ENCODE results near the gene HECTD1. TPM values are rescaled to one million over a fixed set of nuclear protein-coding genes. Genes with fewer than 3 reads are reported as not detected.
A peak's percentile ranks its signal among the peaks of the same experiment; 100 is the strongest.

Gene HECTD1
- total RNA-seq, 1 experiment from 2014 or later = 160 TPM

- no TSS peak for BruUV-seq (replicated peaks)
- Histone ChIP-seq H3K36me3 (ENCODE audit: control insufficient read depth in 1 of 2, insufficient read depth in 2 of 2, low read length in 2 of 2) (no peaks in the 10 kb centered on the region), H3K9ac (ENCODE audit: low read length) (no peak overlapping the region), H4K20me1 (ENCODE audit: insufficient read depth) (no peaks in the 10 kb centered on the region), H3K9me3 (ENCODE audit: control insufficient read depth in 1 of 2, insufficient read depth in 1 of 2, low read depth in 1 of 2, low read length in 2 of 2) (no peaks in the 10 kb centered on the region), H3K4me1 (ENCODE audit: control insufficient read depth in 1 of 2, insufficient read depth in 2 of 2, low read length in 2 of 2) (peaks cover 23 to 29% of the 10 kb centered on the region in 2 experiments), H3K27ac (ENCODE audit: low read depth, low read length) (peak overlapping the region; percentile 32; the same call in 1 of the 2 replicates), H3K9me2 (ENCODE audit: insufficient read depth) (no peaks in the 10 kb centered on the region), H3K79me2 (ENCODE audit: insufficient read depth, low read length) (no peaks in the 10 kb centered on the region), H3K4me2 (ENCODE audit: low read length) (peak overlapping the region; percentile 8; the same call in 1 of the 2 replicates), H3K4me3 (replicated peaks in 1 of 2; ENCODE audit: low read depth in 1 of 2, low read length in 2 of 2) (no peak overlapping the region), H3K27me3 (ENCODE audit: insufficient read depth, low read length) (no peaks in the 10 kb centered on the region), H2AFZ (ENCODE audit: low read depth, low read length, poor library complexity, severe bottlenecking) (no peak overlapping the region)
- intact Hi-C loops (cut with micrococcal nuclease) = no loop called here
- ChIA-PET POLR2A (interaction anchor here (1.3 to 1.9 kb wide), 2 partner anchors 28 to 33 kb away, joined by 3 to 4 read pairs; partner anchors contain the start of gene STRN3), RAD21 (ENCODE audit: low non-redundant PET in 1 of 2, low total read pairs in 2 of 2, uncharacterized antibody in 2 of 2, unreplicated experiment in 2 of 2) (no interaction called here), CTCF (interaction anchor here (0.9 kb wide), 1 partner anchor 23 kb away, joined by 3 read pairs; no protein-coding TSS in a partner anchor)
- DNase-seq (ENCODE audit: low read depth, low spot score) = no peak
- ATAC-seq = no peak
- TF ChIP-seq MAX (IDR thresholded peaks at IDR 0.05) (no peak), CEBPB (IDR thresholded peaks at IDR 0.05; ENCODE audit: low read depth) (peak; percentile 72)
- TF ChIP-seq, protein P1, sequence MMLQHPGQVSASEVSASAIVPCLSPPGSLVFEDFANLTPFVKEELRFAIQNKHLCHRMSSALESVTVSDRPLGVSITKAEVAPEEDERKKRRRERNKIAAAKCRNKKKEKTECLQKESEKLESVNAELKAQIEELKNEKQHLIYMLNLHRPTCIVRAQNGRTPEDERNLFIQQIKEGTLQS (IDR thresholded peaks at IDR 0.05) = no peak
These were observed 148.3 kb downstream of the HECTD1 start for GRCh38 chr14:31059152-31059924.

- Histone ChIP-seq H3K9me2 (ENCODE audit: insufficient read depth) (no peaks in the 10 kb centered on the region), H3K4me2 (ENCODE audit: low read length) (no peak overlapping the region), H3K36me3 (ENCODE audit: control insufficient read depth in 1 of 2, insufficient read depth in 2 of 2, low read length in 2 of 2) (no peaks in the 10 kb centered on the region), H3K4me3 (replicated peaks in 1 of 2; ENCODE audit: low read depth in 1 of 2, low read length in 2 of 2) (no peak overlapping the region), H4K20me1 (ENCODE audit: insufficient read depth) (no peaks in the 10 kb centered on the region), H3K9ac (ENCODE audit: low read length) (no peak overlapping the region), H3K27me3 (ENCODE audit: insufficient read depth, low read length) (no peaks in the 10 kb centered on the region), H3K79me2 (ENCODE audit: insufficient read depth, low read length) (no peaks in the 10 kb centered on the region), H3K4me1 (ENCODE audit: control insufficient read depth in 1 of 2, insufficient read depth in 2 of 2, low read length in 2 of 2) (peaks cover 33 to 43% of the 10 kb centered on the region in 2 experiments), H3K9me3 (ENCODE audit: control insufficient read depth in 1 of 2, insufficient read depth in 1 of 2, low read depth in 1 of 2, low read length in 2 of 2) (no peaks in the 10 kb centered on the region), H3K27ac (ENCODE audit: low read depth, low read length) (no peak overlapping the region), H2AFZ (ENCODE audit: low read depth, low read length, poor library complexity, severe bottlenecking) (no peak overlapping the region)
- CTCF ChIA-PET = no interaction called here
- ATAC-seq = no peak
- BruUV-seq (replicated peaks) = no TSS peak
- no peak for DNase-seq (ENCODE audit: low read depth, low spot score)
- TF ChIP-seq ELF1 (IDR thresholded peaks at IDR 0.05; ENCODE audit: borderline replicate concordance, low read depth) = no peak
- TF ChIP-seq YY1 (IDR thresholded peaks at IDR 0.05; ENCODE audit: extremely low read depth, insufficient replicate concordance, low read depth, low read length) = no peak
- TF ChIP-seq POLR2A (IDR thresholded peaks at IDR 0.05; ENCODE audit: borderline replicate concordance, extremely low read depth, insufficient read depth, insufficient read length) = no peak
- TF ChIP-seq ZBTB33 (IDR thresholded peaks at IDR 0.05; ENCODE audit: extremely low read depth, insufficient replicate concordance, low read length) = no peak
- TF ChIP-seq SIN3A (IDR thresholded peaks at IDR 0.05; ENCODE audit: low read depth) = no peak
- no peak for TF ChIP-seq FOSL1 (IDR thresholded peaks at IDR 0.05; ENCODE audit: low read depth)
- no peak for TF ChIP-seq EZH2 (IDR thresholded peaks at IDR 0.05)
- no peak for TF ChIP-seq MAX (IDR thresholded peaks at IDR 0.05)
- no peak for TF ChIP-seq CBX3 (IDR thresholded peaks at IDR 0.05; ENCODE audit: low read depth)
- no peak for TF ChIP-seq ZNF274 (IDR thresholded peaks at IDR 0.05; ENCODE audit: low read depth, low read length)
- no peak for TF ChIP-seq POLR2AphosphoS5 (IDR thresholded peaks at IDR 0.05; ENCODE audit: low read depth, low read length)
- TF ChIP-seq SP1 (IDR thresholded peaks at IDR 0.05; ENCODE audit: low read depth) = no peak
- TF ChIP-seq SRF (IDR thresholded peaks at IDR 0.05; ENCODE audit: low read depth) = no peak
- TF ChIP-seq RAD21 (IDR thresholded peaks at IDR 0.05; ENCODE audit: low read depth) = no peak
- no peak for TF ChIP-seq EGR1 (IDR thresholded peaks at IDR 0.05; ENCODE audit: low read depth)
- POLR2A ChIA-PET = interaction anchor here (0.7 to 0.9 kb wide), 2 partner anchors 14 to 32 kb away, joined by 3 read pairs; partner anchors contain the start of genes AP4S1 and STRN3
- RAD21 ChIA-PET (ENCODE audit: low non-redundant PET in 1 of 2, low total read pairs in 2 of 2, uncharacterized antibody in 2 of 2, unreplicated experiment in 2 of 2) = interaction anchor here in 1 of 2 experiments (0.6 kb wide), 1 partner anchor 17 kb away, joined by 3 read pairs; no protein-coding TSS in a partner anchor
- intact Hi-C loops (cut with micrococcal nuclease) = no loop called here
These were observed 149.8 kb downstream of the HECTD1 start for GRCh38 chr14:31057701-31058364.

Measured in HCT116 (cell line).